Esophagus squamous epithelium (tissue), 4 donors: Measurements from ENCODE around the gene BDP1.

Source experiments
- CTCF ChIP-seq, 6 experiments: fragments of 450-650 bp in 4 of 6; fragments of 200-600 bp in 2 of 6; sonication (generic) in 2 of 6; IDR thresholded peaks; one replicate each; pipeline ENCODE4 v1.5.1; 2016 to 2019; ENCODE audit warnings: antibody characterized with exemption in 6 of 6, mild to moderate bottlenecking in 4 of 6, moderate library complexity in 4 of 6
- POLR2A ChIP-seq, 4 donors: fragments of 450-650 bp; IDR thresholded peaks; one replicate each; pipeline ENCODE4 v1.6.1; 2017; ENCODE audit warnings: antibody characterized with exemption in 4 of 4, mild to moderate bottlenecking in 4 of 4, moderate library complexity in 3 of 4

- TF ChIP-seq CTCF (IDR thresholded peaks at IDR 0.05) (no peak), POLR2A (IDR thresholded peaks at IDR 0.05) (no peak)
These were observed 135.6 kb downstream of the BDP1 start for GRCh38 chr5:71591100-71591499.
